Mucosa of gallbladder (tissue), 1 donor: ENCODE data around the gene FAM107A. TPM values are rescaled to one million over a fixed set of nuclear protein-coding genes. Genes with fewer than 3 reads are reported as not detected.

ENCODE experiments used
- DNase-seq: peaks from one replicate; pipeline ENCODE4 v3.0.0-alpha.2; 2020; ENCODE audit warnings: low spot score
- total RNA-seq: library from RNA; stranded (reverse); gene quantifications from one replicate; pipeline ENCODE4 v1.2.1, GENCODE V29; 2021
- donor health status: DM: no; HTN: no; CAD: no.

The FAM107A gene
- total RNA-seq, 1 donor from 2014 or later, result 6.4 TPM

DNA sequence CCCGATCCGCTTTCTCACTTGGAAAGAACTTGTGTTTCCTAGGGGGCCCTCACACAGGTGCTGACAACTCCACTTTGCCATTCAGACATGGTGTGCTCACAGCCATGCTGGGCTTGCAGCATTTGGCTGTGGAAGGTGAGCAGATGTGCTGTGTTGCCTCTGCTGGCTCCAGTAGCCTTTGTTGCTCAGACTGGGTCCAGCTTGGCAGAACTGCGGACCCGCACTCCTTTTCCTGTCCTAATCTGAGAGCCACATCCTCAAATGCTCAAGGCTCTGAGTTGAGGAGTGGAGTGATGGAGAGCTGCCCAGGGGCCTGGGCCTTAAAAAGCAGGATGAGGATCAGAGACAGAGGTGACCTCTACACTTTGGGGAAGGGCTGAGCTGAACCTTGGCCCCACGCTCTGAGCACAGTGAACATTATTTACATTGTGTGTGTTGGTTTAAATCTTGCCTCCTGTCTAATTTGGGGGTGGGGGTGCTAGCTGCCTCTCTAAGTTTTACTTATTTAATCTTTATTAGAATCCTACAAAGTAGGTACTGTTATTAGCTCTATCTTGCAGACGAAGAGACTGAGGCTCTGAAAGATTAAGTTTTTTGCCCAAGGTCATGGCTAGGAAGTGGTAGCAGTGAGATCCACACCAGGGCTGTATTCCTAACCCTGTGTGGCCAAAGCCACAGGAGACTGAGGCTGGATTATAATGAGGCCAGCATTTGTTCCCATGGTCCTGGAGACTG lies 57.4 kb downstream of the FAM107A start:
- DNase-seq, result no peak

DNA sequence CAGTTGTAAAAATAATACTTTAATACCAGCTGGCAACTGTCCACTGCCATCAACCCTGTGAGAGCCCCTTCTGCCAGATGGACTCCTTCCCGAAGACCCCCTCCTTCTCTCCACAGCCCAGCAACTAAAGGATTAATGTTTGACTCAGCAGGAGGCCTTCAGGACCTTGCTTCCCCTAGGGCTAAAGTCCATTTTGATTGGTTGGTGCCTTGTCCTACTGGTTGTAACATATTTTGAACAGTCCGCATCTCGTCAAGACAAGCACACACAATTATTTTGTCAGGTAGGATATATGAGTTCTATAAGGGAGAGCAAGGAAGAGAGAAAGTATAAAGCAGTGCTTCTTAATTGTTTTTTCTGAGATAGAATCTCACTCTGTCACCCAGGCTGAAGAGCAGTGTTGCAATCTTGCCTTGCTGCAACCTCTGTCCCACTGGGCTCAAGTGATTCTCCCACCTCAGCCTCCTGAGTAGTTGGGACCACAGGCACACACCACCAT lies 58.9 kb downstream of the FAM107A start:
- no peak for DNase-seq

DNA sequence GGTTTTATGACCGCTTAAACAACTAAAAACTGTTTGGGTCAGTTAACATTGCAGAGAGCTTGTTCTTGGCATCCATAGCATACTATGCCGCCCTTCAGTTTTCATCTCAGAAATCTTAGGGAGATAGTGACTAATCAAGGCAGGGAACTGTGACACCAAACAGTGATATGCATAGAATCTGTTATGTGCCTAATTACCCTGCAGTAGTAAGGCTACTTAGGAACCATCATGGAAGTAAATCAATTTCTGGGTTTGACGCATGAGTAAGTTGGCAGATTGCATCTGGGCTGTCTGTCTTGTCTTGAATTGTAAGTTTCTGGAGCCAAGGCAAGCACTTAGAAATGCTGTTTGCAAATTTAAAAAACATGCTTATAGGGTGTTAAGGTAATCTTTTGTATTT lies 62.8 kb downstream of the FAM107A start:
- no peak for DNase-seq

Other genes starting within 250 kb of the FAM107A start
- 23.2 TPM for gene PXK, start 244.5 kb downstream of the FAM107A start, total RNA-seq
- gene PDHB, start 143.6 kb downstream of the FAM107A start, total RNA-seq, result 57.2 TPM
- gene KCTD6, start 85.3 kb downstream of the FAM107A start, total RNA-seq, result 11.0 TPM
- 19.5 TPM for gene ACOX2, start 40.2 kb downstream of the FAM107A start, total RNA-seq
- gene FAM3D, start 89.4 kb upstream of the FAM107A start, total RNA-seq, result 98.6 TPM